GM06990 (cell line): ENCODE results near the gene ATG7.

Experiments
- DNase-seq: peaks from one replicate; pipeline ENCODE4 v3.0.0-alpha.2; 2011; ENCODE audit not compliant: insufficient read length; ENCODE audit errors: extremely low read depth
- H3K27me3 ChIP-seq: replicated peaks from 2 replicates; pipeline ENCODE4 v1.6.0; 2011; ENCODE audit warnings: low read length; ENCODE audit not compliant: control insufficient read depth, insufficient read depth
- H3K36me3 ChIP-seq: 2 replicates; pipeline ENCODE4 v1.5.1; 2011; ENCODE audit warnings: low read length; ENCODE audit not compliant: control insufficient read depth, insufficient read depth
- H3K4me3 ChIP-seq: replicated peaks from 2 replicates; pipeline ENCODE4 v1.5.1; 2011; ENCODE audit warnings: low read depth, mild to moderate bottlenecking, control low read depth, low read length
- TF ChIP-seq, protein P1 (sequence below): IDR thresholded peaks from 2 replicates; pipeline ENCODE4 v1.5.1; 2011; ENCODE audit warnings: low read length, control low read depth, mild to moderate bottlenecking, inconsistent platforms; ENCODE audit not compliant: insufficient read depth, poor library complexity, severe bottlenecking

The ATG7 gene

GRCh38 chr3:11375333-11376088 is 103.3 kb downstream of the ATG7 start:
- TF ChIP-seq, protein P1, sequence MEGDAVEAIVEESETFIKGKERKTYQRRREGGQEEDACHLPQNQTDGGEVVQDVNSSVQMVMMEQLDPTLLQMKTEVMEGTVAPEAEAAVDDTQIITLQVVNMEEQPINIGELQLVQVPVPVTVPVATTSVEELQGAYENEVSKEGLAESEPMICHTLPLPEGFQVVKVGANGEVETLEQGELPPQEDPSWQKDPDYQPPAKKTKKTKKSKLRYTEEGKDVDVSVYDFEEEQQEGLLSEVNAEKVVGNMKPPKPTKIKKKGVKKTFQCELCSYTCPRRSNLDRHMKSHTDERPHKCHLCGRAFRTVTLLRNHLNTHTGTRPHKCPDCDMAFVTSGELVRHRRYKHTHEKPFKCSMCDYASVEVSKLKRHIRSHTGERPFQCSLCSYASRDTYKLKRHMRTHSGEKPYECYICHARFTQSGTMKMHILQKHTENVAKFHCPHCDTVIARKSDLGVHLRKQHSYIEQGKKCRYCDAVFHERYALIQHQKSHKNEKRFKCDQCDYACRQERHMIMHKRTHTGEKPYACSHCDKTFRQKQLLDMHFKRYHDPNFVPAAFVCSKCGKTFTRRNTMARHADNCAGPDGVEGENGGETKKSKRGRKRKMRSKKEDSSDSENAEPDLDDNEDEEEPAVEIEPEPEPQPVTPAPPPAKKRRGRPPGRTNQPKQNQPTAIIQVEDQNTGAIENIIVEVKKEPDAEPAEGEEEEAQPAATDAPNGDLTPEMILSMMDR = no peak
- no peaks in the 10 kb centered on the region for H3K27me3 ChIP-seq
- DNase-seq = no peak
- no peaks in the 10 kb centered on the region for H3K36me3 ChIP-seq
- no peak overlapping the region for H3K4me3 ChIP-seq

DNA sequence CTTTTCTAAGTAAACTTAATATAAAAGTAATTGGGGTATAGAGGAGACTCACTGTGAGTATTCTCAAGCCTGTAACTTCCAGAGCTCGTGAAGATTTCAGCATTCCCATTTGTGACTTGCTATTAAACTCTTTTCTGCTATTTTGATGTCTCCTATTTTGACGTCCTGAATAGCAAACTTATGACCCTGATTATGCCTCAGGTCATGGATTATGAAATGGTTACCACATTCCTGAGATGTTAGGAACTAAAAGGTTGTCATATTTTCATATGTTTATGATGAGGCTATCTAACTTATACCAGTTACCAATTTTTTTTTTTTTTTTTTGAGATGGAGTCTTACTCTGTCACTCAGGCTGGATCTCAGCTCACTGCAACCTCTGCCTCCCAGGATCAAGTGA is 105.5 kb downstream of the ATG7 start:
- Histone ChIP-seq H3K4me3 (no peak overlapping the region), H3K27me3 (no peaks in the 10 kb centered on the region), H3K36me3 (no peaks in the 10 kb centered on the region)
- TF ChIP-seq, protein P1 = no peak
- no peak for DNase-seq

GRCh38 chr3:11379238-11379823 is 107.1 kb downstream of the ATG7 start:
- DNase-seq = no peak
- TF ChIP-seq, protein P1 = no peak
- Histone ChIP-seq H3K4me3 (no peak overlapping the region), H3K27me3 (no peaks in the 10 kb centered on the region), H3K36me3 (no peaks in the 10 kb centered on the region)

- no peak for DNase-seq
- no peak overlapping the region for H3K4me3 ChIP-seq
- TF ChIP-seq, protein P1 = no peak
These were observed 107.9 kb downstream of the ATG7 start for GRCh38 chr3:11379824-11380701.

DNA sequence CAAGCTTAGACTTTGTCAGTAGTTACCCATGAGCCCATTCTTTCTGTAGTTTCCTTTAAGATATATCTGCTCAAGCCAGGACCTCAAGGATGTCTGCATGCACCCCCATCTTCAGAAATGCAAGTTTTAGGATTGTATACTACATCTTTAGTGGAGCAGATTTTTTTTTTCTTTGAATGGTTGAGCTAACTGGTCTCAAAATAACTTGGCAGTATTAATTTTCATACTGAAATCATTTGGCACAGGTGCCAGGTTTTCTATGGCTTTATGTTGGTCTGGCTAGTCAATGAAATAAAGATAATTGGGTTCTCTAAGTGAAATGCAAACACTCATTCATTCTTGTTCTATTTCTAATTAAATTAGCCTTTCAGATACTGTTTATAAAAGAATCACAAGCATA is 108.9 kb downstream of the ATG7 start:
- Histone ChIP-seq H3K4me3 (no peak overlapping the region), H3K36me3 (no peaks in the 10 kb centered on the region; the same call in 1 of the 2 replicates), H3K27me3 (no peaks in the 10 kb centered on the region)
- TF ChIP-seq, protein P1 = no peak
- no peak for DNase-seq

More at GRCh38 chr3:11379824-11380701, 107.9 kb downstream of the ATG7 start:
- H3K36me3 ChIP-seq = no peaks in the 10 kb centered on the region
- no peaks in the 10 kb centered on the region for H3K27me3 ChIP-seq
